IMR-90 (cell line): ENCODE measurements around the gene WWC1. TPM values are rescaled to one million over a fixed set of nuclear protein-coding genes. Genes with fewer than 3 reads are reported as not detected.

Source experiments
- ATAC-seq: fragments of 200-7000 bp; cut with Tn5 transposase; 2 replicates; pipeline ENCODE4 v1.9.1; 2020; ENCODE audit warnings: low read depth, mild to moderate bottlenecking, moderate library complexity
- BruUV-seq: library from RNA; stranded (reverse); fragments of 400-500 nt; replicated peaks from 2 replicates; lab custom pipeline; 2021; lab: Mats Ljungman, UMichigan
- CTCF ChIA-PET: fragments of 300-600 bp; formaldehyde crosslinking; extraction: SDS; loops from one replicate; lab custom pipeline; 2021; ENCODE audit warnings: antibody characterized with exemption; lab: Yijun Ruan, JAX
- POLR2A ChIA-PET: fragments of 300-600 bp; sonication (Branson Sonifier 250); formaldehyde crosslinking; loops from one replicate; lab custom pipeline; 2022; ENCODE audit warnings: antibody characterized with exemption; ENCODE audit not compliant: unreplicated experiment; lab: Charles Lee
- DNase-seq: peaks from one replicate; pipeline ENCODE4 v3.0.0; 2013
- H2AFZ ChIP-seq: replicated peaks from 2 replicates; pipeline ENCODE3; 2013; ENCODE audit warnings: low read length, mild to moderate bottlenecking; ENCODE audit not compliant: poor library complexity
- H2AK5ac ChIP-seq: 2 replicates; pipeline ENCODE4 v1.6.1; 2013; ENCODE audit warnings: low read depth, low read length, inconsistent platforms
- H2AK9ac ChIP-seq: replicated peaks from 2 replicates; pipeline ENCODE3; 2013; ENCODE audit warnings: mild to moderate bottlenecking, low read depth, low read length, moderate library complexity; ENCODE audit not compliant: poor library complexity
- H2BK120ac ChIP-seq: 2 replicates; pipeline ENCODE4 v1.6.1; 2013; ENCODE audit warnings: low read depth, low read length, inconsistent platforms
- H2BK15ac ChIP-seq: 3 replicates; pipeline ENCODE4 v1.6.1; 2013; ENCODE audit warnings: low read depth, low read length, inconsistent platforms
- H2BK20ac ChIP-seq: 2 replicates; pipeline ENCODE4 v1.6.1; 2013; ENCODE audit warnings: low read depth, mild to moderate bottlenecking, inconsistent platforms, low read length, moderate library complexity
- H2BK5ac ChIP-seq: 2 replicates; pipeline ENCODE4 v1.6.1; 2013; ENCODE audit warnings: mild to moderate bottlenecking, low read depth, low read length, inconsistent platforms; ENCODE audit not compliant: poor library complexity, severe bottlenecking
- H3K14ac ChIP-seq: replicated peaks from 2 replicates; pipeline ENCODE4 v1.6.1; 2013; ENCODE audit warnings: low read depth, low read length, inconsistent platforms
- H3K18ac ChIP-seq: 2 replicates; pipeline ENCODE4 v1.6.1; 2013; ENCODE audit warnings: low read depth, low read length, control low read depth
- H3K23ac ChIP-seq: 2 replicates; pipeline ENCODE4 v1.6.1; 2013; ENCODE audit warnings: low read depth, low read length, inconsistent platforms
- H3K27ac ChIP-seq: 2 replicates; pipeline ENCODE4 v1.5.1; 2013; ENCODE audit warnings: mild to moderate bottlenecking, control low read depth, low read length; ENCODE audit not compliant: insufficient read depth
- H3K27me3 ChIP-seq: 2 replicates; pipeline ENCODE4 v1.6.1; 2013; ENCODE audit warnings: low read length; ENCODE audit not compliant: control insufficient read depth, insufficient read depth
- H3K36me3 ChIP-seq: 2 replicates; pipeline ENCODE4 v1.6.1; 2013; ENCODE audit warnings: low read length, mixed read lengths; ENCODE audit not compliant: control insufficient read depth, insufficient read depth
- H3K4ac ChIP-seq: 2 replicates; pipeline ENCODE4 v1.6.1; 2013; ENCODE audit warnings: low read depth, low read length, inconsistent platforms
- H3K4me1 ChIP-seq: 2 replicates; pipeline ENCODE4 v1.6.1; 2013; ENCODE audit warnings: low read length, mixed read lengths; ENCODE audit not compliant: control insufficient read depth, insufficient read depth
- H3K4me2 ChIP-seq: 2 replicates; pipeline ENCODE4 v1.6.1; 2013; ENCODE audit warnings: low read depth, mild to moderate bottlenecking, control low read depth, low read length, moderate library complexity
- H3K4me3 ChIP-seq: 2 replicates; pipeline ENCODE4 v1.5.1; 2013; ENCODE audit warnings: low read depth, mild to moderate bottlenecking, control low read depth, low read length, moderate library complexity; ENCODE audit not compliant: insufficient read depth
- H3K56ac ChIP-seq: 2 replicates; pipeline ENCODE4 v1.6.1; 2013; ENCODE audit warnings: low read length, inconsistent platforms; ENCODE audit not compliant: insufficient read depth; ENCODE audit errors: extremely low read depth
- H3K79me1 ChIP-seq, 2 experiments: 2 replicates each; pipeline ENCODE4 v1.6.1; 2013; ENCODE audit warnings: low read length in 2 of 2, inconsistent platforms in 1 of 2, low read depth in 1 of 2
- H3K9ac ChIP-seq: 2 replicates; pipeline ENCODE4 v1.6.1; 2013; ENCODE audit warnings: low read depth, low read length, control low read depth
- H3K9me1 ChIP-seq: 2 replicates; pipeline ENCODE4 v1.6.1; 2013; ENCODE audit warnings: low read length, inconsistent platforms; ENCODE audit not compliant: insufficient read depth
- H3K9me3 ChIP-seq: 2 replicates; pipeline ENCODE4 v1.6.1; 2013; ENCODE audit warnings: low read length; ENCODE audit not compliant: control insufficient read depth, insufficient read depth
- H4K20me1 ChIP-seq: 2 replicates; pipeline ENCODE4 v1.6.1; 2013; ENCODE audit warnings: low read length, inconsistent platforms; ENCODE audit not compliant: insufficient read depth
- H4K5ac ChIP-seq: 2 replicates; pipeline ENCODE4 v1.6.1; 2013; ENCODE audit warnings: mild to moderate bottlenecking, low read depth, low read length, control low read depth
- H4K8ac ChIP-seq, 2 experiments: 2 replicates each; pipeline ENCODE4 v1.6.1; 2013; ENCODE audit warnings: low read depth in 2 of 2, low read length in 2 of 2, control low read depth in 1 of 2, inconsistent platforms in 1 of 2
- H4K91ac ChIP-seq: 2 replicates; pipeline ENCODE4 v1.6.1; 2013; ENCODE audit warnings: low read depth, low read length, inconsistent platforms; ENCODE audit not compliant: insufficient read depth
- FOS ChIP-seq: fragments of 150-350 bp; IDR thresholded peaks from 2 replicates; pipeline ENCODE4 v1.6.1; 2016; ENCODE audit warnings: low read depth, low read length
- NFE2L2 ChIP-seq: fragments of 150-350 bp; IDR thresholded peaks from 2 replicates; pipeline ENCODE4 v1.6.1; 2016; ENCODE audit warnings: low read depth, mild to moderate bottlenecking, low read length
- WGBS, 2 experiments: methylation state at CpG; one replicate each; pipeline versions ENCODE4 v1.1.5 to v1.1.7; 2013; ENCODE audit warnings: missing lambda C conversion rate in 2 of 2; ENCODE audit not compliant: insufficient read length in 1 of 2; ENCODE audit errors: extremely low coverage in 2 of 2; 5-methylcytosine and 5-hydroxymethylcytosine counted together
- dilution Hi-C: fragments of 300-500 bp; cut with HindIII; formaldehyde crosslinking; loops from one replicate; pipeline ENCODE4 v1.14.3; 2018; ENCODE audit warnings: low sequenced_read_pairs; ENCODE audit not compliant: unreplicated experiment
- in situ Hi-C: fragments of 300-500 bp; cut with MboI; formaldehyde crosslinking; loops from 3 replicates; pipeline ENCODE4 v1.14.3; 2019; ENCODE audit warnings: low sequenced_read_pairs, inconsistent platforms, mixed read lengths
- intact Hi-C: fragments of 100-400 bp; cut with micrococcal nuclease; formaldehyde crosslinking; loops from 2 replicates; pipeline ENCODE4 v1.10.0; 2022
- polyA plus RNA-seq, 3 experiments: library from polyadenylated mRNA; depleted of rRNA; stranded (reverse); fragments of >200 nt; gene quantifications; 2 replicates each; pipeline ENCODE4 v1.2.3, GENCODE V29; 2012; ENCODE audit warnings: low replicate concordance in 1 of 3
- total RNA-seq: library from RNA; depleted of rRNA; stranded (reverse); fragments of >200 nt; gene quantifications from 2 replicates; pipeline ENCODE4 v1.2.3, GENCODE V29; 2012

Gene WWC1
- total and polyA plus RNA-seq, 2 of the 4 experiments (the other 2 are of a cell fraction), result 9.1 to 10.3 TPM

DNA sequence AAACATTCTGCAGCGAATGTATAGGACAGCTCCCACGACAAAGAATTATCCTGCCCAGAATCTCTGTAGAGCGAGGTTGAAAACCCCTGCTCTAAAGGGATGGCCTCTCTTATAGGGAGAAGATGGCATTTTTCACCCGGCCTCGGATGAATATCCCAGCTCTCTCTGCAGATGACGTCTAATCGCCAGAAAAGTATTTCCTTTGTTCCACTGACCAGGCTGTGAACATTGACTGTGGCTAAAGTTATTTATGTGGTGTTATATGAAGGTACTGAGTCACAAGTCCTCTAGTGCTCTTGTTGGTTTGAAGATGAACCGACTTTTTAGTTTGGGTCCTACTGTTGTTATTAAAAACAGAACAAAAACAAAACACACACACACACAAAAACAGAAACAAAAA is 177.4 kb downstream of the WWC1 start:
- Histone ChIP-seq H3K9me1 (peaks cover 23% of the 10 kb centered on the region), H2BK120ac (peak overlapping the region; percentile 58), H3K14ac (peak overlapping the region; percentile 73), H4K91ac (peak overlapping the region; percentile 16; the same call in 1 of the 2 replicates), H2BK15ac (no peak overlapping the region; the same call in 2 of the 3 replicates), H2AFZ (peak overlapping the region; percentile 74), H2BK20ac (peak overlapping the region; percentile 57; the same call in 1 of the 2 replicates), H4K20me1 (no peaks in the 10 kb centered on the region; the same call in 1 of the 2 replicates), H4K5ac (peak overlapping the region; percentile 9; the same call in 1 of the 2 replicates), H4K8ac (peak overlapping the region in 1 of 2 experiments; percentile 70; a peak in 2 of 4 replicates), H3K4me2 (peak overlapping the region; percentile 11), H3K4me1 (peaks cover 19% of the 10 kb centered on the region), H2AK9ac (no peak overlapping the region), H3K27ac (peak overlapping the region; percentile 38; the same call in 1 of the 2 replicates), H3K27me3 (no peaks in the 10 kb centered on the region), H2AK5ac (no peak overlapping the region), H3K36me3 (peaks cover 4% of the 10 kb centered on the region; the same call in 1 of the 2 replicates), H3K9me3 (no peaks in the 10 kb centered on the region), H3K18ac (peak overlapping the region; percentile 10), H3K9ac (peak overlapping the region; percentile 6; the same call in 1 of the 2 replicates), H3K56ac (no peak overlapping the region), H3K79me1 (peaks cover 0 to 3% of the 10 kb centered on the region in 2 experiments; a peak in 1 of 4 replicates), H2BK5ac (peak overlapping the region; percentile 53), H3K4me3 (no peak overlapping the region), H3K4ac (peak overlapping the region; percentile 62; the same call in 1 of the 2 replicates), H3K23ac (peak overlapping the region; percentile 88)
- ChIA-PET POLR2A (no interaction called here), CTCF (interaction anchor here (0.6 kb wide), 1 partner anchor 1590 kb away, joined by 3 read pairs; no protein-coding TSS in a partner anchor)
- ATAC-seq (peak; percentile 12; the same call in 1 of the 2 replicates), DNase-seq (peak; percentile 93)
- in situ Hi-C loops, result no loop called here
- TF ChIP-seq FOS (peak; percentile 44), NFE2L2 (no peak)
- intact Hi-C loops, result no loop called here
- no CpG with 5 or more reads among the region's 8 CpGs for WGBS, 2 experiments
- BruUV-seq, result no TSS peak
- dilution Hi-C loops, result no loop called here
